HG03060 (cell line): Measurements from ENCODE around the gene POGZ.

Experiments used
- ATAC-seq: cut with Tn5 transposase; IDR thresholded peaks from one replicate; pipeline ENCODE4 v1.9.1; 2021; ENCODE audit warnings: low read depth, moderate number of reproducible peaks; ENCODE audit not compliant: unreplicated experiment

Gene POGZ, protein sequence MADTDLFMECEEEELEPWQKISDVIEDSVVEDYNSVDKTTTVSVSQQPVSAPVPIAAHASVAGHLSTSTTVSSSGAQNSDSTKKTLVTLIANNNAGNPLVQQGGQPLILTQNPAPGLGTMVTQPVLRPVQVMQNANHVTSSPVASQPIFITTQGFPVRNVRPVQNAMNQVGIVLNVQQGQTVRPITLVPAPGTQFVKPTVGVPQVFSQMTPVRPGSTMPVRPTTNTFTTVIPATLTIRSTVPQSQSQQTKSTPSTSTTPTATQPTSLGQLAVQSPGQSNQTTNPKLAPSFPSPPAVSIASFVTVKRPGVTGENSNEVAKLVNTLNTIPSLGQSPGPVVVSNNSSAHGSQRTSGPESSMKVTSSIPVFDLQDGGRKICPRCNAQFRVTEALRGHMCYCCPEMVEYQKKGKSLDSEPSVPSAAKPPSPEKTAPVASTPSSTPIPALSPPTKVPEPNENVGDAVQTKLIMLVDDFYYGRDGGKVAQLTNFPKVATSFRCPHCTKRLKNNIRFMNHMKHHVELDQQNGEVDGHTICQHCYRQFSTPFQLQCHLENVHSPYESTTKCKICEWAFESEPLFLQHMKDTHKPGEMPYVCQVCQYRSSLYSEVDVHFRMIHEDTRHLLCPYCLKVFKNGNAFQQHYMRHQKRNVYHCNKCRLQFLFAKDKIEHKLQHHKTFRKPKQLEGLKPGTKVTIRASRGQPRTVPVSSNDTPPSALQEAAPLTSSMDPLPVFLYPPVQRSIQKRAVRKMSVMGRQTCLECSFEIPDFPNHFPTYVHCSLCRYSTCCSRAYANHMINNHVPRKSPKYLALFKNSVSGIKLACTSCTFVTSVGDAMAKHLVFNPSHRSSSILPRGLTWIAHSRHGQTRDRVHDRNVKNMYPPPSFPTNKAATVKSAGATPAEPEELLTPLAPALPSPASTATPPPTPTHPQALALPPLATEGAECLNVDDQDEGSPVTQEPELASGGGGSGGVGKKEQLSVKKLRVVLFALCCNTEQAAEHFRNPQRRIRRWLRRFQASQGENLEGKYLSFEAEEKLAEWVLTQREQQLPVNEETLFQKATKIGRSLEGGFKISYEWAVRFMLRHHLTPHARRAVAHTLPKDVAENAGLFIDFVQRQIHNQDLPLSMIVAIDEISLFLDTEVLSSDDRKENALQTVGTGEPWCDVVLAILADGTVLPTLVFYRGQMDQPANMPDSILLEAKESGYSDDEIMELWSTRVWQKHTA (N-terminal part only)

DNA sequence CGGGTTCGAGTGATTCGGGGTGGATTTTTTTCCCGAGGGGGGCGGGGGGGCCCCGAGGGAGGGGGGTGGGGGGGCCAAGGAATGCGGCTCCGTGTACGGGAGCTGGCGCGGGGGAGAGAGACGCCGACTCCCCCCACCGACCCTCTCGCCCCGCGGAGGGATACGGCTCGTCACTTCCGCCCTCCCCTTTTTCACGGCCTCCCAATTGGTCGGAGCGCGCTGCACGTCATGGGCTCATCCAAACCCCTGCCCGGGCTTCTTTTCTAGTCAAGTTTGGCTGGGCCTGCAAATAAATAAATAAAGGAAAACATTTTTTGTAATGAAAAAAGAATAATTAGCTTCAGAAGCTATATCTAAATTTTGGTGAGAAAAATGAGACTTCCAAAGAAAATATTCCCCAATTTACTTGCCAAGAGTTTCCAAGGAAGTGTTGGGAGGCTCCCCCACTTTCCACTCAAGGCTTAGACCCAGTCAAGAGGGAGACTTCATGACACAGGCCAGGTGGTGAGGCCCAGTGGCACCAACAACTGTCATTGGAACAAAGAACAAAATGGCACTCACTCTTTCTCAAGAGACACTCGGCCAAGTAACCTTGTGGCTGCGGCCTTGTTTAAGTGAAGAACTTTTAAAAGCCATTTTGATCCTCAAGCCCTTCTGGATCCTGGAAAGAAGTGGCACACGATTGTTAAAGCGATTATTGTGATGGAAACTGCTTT is at the start of gene POGZ:
TSS of gene POGZ (minus strand) at position 164 of the 716 bp plus-strand sequence. CDS start 17,290 bp downstream, outside the sequence.
- peak; percentile 45 for ATAC-seq

DNA sequence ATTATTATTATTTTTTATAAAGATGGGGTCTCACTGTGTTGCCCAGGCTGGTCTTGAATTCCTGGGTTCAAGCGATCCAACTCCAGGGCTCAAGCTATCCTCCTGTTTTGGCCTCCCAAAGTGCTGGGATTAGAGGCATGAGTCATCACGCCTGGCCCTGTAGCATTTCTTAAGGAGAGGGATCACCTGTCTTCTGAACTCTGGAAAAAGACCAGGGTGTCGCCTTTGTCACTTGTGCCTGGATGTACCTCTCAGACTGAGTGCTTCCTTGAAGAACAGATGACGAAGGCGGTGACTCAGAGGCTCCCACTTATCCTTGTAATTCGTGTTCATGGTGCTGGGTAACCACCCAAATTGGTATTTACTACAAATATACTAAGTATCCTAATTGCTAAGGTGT is 49.5 kb upstream of the POGZ start:
- no peak for ATAC-seq

DNA sequence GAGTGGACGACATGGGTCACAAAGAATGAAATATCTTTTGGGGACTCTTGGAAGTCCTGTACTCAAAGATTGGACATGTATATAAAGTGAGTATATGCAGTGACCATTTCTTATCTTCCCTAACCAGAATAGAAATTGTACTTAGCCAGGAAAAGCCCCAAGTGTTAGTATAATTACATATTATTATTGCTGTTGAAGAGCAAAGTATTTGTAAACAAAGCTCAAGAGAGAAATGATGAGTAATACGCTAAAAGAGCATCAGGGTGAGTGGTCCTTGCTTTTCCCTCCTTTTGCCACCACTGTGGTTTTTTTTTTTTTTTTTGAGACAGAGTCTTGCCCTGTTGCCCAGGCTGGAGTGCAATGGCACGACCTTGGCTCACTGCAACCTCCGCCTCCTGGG is 45.5 kb upstream of the POGZ start:
- no peak for ATAC-seq

DNA sequence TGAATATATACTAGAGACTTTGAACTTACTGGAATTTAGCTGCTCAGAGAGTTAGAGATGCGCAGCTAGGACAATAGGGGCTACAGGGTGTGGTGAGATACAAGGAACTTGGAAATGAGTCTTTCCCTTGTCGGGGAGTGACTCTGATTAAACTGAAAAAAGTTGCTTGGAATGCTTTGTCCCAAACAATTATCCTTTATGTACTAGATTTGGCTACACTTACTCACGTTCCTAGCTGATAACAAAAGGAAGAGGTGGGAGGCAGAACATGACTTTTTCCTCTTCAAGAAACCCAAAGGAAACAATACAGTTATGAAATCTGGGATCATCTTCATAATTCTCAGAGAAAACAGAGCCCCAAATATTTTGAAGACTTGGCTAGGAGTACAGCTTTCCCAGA is 45.0 kb upstream of the POGZ start:
- no peak for ATAC-seq

GRCh38 chr1:151502859-151503780 is 43.8 kb upstream of the POGZ start:
- ATAC-seq: no peak

DNA sequence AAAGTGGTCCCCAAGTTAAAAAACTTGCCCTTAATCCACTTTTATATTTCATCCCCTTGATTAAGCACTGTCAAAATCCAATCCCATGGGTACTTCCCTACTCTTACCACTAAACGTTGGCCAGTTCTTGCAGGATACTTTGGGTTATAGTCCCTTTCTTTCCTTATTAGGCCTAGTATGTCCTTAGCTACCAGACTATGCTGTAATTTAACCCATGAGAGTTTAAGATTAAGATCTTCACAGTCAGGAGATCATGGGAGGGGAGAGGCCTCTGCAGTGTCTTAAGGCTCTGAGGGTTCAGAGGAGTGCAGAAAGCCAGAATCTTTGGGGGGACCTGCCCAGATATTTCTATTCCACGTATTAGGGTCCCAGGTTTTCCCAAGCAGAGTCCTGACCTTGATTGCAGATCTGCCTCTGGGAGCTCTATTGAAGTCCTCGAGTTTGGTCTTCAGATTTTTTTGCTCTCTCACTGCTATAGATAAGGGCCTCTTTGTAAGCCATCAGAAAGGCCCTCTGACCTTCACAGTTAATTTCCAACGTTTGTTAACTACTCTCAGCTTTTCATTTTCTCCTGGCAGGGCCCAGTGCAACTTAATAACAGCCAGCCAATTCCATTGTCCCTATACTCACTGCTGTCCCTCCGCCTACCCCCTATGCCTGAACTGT is 42.9 kb upstream of the POGZ start:
- ATAC-seq: no peak

DNA sequence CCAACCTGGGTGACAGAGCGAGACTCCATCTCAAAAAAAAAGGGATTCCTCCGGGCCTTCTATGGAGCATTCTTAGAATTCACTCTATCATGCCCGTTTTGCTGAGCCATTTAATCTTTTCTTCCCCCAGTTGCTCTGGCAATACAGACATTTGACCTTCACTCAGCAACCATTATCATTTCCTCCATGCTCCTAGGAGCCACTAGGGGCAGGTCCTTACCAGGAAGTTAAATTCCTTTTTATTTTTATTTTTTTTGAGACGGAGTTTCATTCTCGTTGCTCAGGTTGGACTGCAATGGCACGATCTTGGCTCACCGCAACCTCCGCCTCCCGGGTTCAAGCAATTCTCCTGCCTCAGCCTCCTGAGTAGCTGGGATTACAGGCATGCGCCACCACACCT is 42.2 kb upstream of the POGZ start:
- no peak for ATAC-seq

DNA sequence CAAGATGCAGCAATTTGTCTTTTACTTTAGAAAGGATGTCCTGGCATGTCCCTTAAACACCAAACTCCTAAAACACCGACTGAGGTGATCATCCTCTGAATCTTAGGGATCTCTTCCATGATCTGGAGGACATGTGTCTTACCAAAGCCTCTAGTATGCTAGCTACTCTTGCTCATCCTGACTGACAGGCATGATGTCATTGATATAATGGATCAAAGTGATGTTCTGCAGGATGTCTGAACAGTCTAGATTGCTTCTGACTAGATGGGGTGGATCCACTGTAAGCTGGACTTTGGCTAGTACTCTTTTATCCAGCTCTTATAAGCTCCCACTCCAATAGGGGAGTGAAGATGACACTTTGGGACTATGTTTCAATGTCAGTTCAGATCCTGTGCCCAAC is 40.6 kb upstream of the POGZ start:
- no peak for ATAC-seq

- no peak for ATAC-seq
Measured at GRCh38 chr1:151499365-151499764, 40.1 kb upstream of the POGZ start.

DNA sequence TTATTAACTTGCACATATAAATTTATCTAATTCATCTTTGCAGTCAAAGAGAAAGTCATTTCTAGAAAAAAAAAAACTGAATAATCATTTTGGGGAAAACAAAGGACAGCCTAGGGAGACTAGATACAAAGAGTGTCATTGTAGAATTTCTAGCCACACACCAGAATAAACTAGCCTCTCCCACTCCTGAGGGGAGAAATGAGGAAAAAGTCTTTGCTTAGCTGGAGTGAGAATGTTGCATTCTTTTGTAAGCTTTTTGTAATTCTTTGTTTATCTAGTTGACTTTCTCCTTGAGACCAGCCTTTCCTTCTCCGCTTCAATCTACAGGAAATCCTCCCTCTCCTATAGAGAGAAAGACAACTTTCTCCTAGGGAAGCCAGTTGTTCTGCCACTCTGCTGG is 36.0 kb upstream of the POGZ start:
- ATAC-seq: no peak

- no peak for ATAC-seq
Measured at GRCh38 chr1:151494741-151495281, 35.5 kb upstream of the POGZ start.

- ATAC-seq: no peak
Measured at GRCh38 chr1:151493042-151493441, 33.7 kb upstream of the POGZ start.

- ATAC-seq: no peak
Measured at GRCh38 chr1:151492120-151492519, 32.8 kb upstream of the POGZ start.

GRCh38 chr1:151491641-151492040 is 32.3 kb upstream of the POGZ start:
- ATAC-seq: no peak

DNA sequence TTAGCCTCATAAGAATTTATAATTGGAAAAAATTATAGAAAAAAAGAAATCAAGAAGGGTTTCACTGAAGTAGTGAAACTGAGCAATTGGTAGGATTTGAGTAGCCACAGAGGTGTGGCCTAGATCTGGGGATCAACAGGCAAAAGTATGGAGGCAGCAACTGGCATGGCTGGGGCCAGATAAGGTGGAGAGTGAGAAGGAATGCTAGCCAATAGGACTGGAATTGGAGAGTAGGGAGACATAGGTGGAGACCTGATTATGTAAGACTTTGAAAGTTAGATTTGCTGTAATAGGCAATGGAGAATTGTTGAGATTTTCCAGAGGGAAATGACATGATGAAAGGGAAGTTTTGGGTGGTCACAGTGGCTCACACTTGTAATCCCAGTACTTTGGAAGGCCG is 27.3 kb upstream of the POGZ start:
- no peak for ATAC-seq

- no peak for ATAC-seq
Measured at GRCh38 chr1:151485685-151486255, 26.5 kb upstream of the POGZ start.

DNA sequence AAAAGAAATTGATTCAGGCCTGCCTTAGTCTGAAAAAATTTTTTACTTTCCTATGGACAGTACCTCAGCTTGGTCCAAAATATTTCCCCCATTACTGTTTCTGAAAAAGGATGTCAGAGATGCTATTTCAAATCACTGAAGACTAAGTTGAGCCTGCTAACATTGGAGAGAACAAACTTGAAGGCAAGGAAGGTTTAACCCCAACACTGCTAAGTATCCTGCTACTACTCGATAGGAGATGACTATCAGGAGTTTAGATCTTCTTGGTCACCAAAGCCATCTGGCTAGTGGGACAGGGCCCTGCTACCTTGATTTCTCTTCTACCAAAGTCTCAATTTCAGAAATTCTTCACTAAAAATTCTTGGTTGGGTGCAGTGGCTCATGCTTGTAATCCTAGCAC is 22.7 kb upstream of the POGZ start:
- ATAC-seq: no peak

- no peak for ATAC-seq
Measured at GRCh38 chr1:151479462-151479861, 20.2 kb upstream of the POGZ start.
